COR-L47 (cell line): Measurements from ENCODE around the gene AGAP1.
"Not testable (repeated sequence)": the region's sequence is repeated elsewhere in the genome, so short reads cannot be mapped to it uniquely, and the experiment has no call there.

Experiments used
- DNase-seq: peaks from one replicate; lab custom pipeline; 2025; lab: John Stamatoyannopoulos, UW

Gene AGAP1

DNA sequence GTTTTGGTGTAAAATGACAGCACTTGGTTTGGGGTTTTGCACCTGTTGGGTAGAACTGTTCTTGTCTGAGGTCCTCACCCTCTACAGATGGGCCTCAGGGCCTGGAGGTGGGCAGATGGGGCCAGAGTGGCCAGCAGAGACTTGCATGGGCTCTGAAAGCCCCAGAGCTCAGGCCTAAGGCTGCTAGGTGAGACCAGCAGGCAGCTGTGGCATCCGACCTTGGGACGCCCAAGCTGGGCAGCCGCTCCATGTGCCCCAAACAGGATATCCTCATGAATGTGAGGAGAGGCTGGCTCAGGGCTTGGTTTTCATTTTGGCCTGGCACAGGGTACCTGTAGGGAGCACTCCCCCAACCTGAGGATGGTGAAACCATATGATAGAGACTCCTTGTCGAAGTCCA, 636.1 kb downstream of the AGAP1 start:
- no peak for DNase-seq

DNA sequence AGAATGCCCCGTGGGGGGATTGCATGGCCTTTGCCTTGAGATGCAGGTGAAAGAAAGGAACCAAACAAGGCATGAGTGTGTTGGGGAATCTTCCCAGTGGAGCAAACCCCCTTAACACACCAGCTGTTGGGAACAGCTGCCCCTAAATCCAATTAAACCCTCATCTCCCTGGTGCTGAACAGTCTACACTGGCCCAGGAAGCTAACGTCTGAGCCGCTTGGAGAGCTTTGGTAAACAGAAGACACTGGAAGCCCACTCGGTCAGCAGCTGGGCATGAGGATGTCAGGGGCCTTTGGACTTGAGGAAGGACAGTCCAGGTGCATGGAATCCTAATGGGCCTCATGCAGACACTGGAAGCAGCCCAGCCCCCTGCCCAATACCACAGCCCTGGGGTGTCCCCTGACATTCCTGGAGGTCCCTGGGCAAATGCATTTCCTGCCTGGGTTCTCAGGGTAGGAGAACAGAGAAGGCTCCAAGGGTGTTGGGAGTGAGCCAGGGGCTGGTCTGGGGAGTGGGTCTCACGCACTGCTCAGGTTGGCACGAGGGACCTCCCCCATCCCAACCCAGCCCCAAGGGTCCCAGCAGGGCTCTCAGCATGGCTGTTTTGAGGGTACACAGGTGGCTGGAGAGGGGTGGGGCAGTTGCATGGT, 636.6 kb downstream of the AGAP1 start:
- no peak for DNase-seq

DNA sequence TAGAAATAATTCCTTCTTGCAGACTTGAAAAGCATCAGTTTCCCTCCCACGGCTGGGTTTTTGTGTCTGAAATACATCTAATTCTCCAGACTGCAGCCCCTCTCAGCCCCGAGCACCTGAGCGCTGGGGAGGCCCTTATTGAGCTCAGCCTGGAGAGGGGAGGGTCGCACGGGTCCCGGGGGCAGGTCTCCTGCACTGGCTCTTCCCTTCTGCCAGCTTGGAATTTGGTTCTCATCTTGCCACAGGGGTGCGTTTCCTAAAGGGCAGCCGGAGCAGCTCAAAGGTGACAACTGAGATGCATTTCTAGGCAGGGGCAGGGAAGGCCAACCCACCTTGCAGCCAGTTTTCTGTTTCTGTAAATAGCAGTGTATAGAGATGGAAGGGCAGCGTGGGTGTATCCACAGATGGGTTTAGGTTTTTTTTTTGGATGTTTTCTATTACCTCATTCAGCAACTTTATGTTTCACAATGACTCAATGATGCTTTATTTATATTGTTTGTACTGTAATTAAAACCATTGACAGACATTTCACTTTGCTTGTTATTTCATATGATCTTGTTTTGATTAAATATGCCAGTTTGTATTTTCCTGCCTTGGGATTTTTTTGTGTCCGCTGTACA, 637.3 kb downstream of the AGAP1 start:
- no peak for DNase-seq

DNA sequence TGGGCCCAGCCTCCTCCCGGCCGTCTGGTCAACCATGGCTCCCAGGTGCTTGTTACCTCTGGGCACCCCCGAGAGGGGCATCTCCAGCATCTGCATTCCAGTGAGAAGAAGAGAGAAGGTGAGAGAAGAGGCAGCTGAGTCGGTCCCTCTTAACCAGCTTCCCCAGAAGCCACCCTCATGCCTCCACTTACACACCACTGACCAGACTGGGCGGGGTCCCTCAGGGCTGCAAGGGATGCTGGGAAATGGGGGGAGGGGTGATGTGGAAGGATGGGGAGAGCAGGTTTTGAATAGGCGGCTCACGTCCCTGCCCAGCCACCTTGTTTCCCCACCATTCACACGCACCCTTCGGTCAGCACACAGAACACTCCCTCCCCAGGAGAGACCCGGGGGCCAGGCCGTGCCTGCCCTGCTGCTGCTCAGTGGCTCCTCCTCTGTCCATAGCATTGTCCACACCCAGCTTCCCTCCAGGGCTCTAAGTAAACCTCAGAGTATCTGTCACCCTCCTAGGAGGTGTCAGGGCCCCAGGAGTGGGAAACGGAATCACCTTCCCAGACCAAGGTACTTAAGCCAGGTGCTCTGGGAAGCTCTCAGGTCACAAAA, 639.7 kb downstream of the AGAP1 start:
- no peak for DNase-seq

DNA sequence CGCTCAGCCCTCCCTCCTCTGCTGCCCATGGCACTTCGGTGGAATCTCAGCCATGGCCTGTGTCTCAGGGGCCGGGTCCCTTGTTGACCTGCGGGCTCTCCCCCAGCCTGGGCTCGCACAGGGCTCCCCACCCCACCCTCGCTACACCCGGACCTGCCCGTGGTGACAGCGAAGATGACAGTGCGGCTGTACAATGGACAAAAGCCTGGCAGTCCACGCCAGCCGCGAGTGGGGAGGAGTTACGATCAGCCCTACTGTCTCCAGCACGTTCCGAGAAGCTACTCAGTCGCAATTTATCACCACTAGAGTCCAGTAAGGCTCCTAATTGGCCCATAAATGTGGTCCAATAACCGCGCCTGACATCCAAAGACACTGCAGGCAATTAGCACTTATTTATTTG, 642.7 kb downstream of the AGAP1 start:
- no peak for DNase-seq

DNA sequence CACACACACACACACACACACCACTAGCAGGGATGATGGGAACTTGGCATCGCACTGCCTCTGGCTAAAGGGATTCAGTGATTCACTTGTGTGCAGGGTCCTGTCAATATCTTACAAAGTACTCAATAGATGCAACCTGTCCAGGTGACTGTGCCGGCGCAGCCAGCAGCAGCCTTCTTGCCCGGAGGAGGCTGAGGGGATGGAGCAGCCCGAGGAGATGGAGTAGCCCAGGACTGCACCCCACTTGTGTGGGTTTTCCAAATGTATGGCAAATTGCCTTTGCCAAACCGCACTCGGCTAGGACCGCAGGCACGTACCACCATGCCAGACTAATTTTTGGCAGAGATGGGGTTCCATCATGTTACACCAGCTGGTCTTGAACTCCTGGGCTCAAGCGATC, 643.2 kb downstream of the AGAP1 start:
- DNase-seq = no peak

DNA sequence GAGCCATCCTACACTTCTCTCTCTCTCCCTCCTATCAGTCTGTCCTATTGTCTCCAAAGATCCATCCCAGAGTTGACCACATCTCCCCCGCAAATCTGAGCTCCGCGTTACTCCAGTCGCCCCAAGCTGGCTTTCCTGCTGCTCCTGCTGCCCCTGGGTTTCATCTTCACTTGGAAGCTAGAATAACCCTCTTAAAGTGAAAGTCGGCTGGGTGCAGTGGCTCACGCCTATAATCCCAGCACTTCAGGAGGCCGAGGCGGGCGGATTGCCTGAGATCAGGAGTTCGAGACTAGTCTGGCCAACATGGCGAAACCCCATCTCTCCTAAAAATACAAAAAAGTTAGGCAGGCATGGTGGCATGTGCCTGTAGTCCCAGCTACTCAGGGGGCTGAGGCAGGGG, 647.8 kb downstream of the AGAP1 start:
- DNase-seq = not testable (repeated sequence)

DNA sequence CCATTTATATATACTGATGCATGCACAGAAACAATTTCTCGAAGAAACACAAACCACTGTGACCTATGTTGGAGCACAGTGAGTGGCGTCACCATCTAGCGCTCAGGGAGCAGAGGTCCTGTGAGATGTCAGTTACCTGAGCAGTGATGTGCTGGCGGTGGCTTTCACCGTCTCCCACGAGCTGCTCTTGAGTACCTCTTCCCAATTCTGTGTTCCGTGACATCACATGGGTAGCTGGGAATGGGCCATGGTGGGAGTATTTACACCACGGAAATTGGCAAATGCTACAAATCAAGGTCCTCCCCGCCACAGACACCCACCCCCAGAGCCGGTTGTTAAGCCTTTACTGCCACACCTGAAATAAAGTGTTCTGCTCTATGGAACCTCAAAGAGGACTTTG, 650.0 kb downstream of the AGAP1 start:
- DNase-seq = no peak

DNA sequence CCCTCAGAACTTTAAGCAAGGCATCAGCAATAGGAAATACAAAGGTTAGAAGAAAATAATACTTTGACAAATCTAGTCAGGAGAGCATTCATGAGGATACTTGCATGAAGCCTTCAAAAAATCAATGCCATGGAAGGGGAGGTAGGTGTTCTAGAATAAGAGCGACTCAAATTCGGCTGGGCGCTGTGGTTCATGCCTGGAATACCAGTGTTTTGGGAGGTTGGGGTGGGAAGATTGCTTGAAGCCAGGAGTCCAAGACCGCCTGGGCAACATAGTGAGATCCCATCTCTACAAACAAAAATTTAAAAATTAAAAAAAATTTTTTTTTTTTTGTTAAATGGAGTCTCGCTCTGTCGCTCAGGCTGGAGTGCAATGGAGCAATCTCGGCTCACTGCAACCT, 652.6 kb downstream of the AGAP1 start:
- no peak for DNase-seq

DNA sequence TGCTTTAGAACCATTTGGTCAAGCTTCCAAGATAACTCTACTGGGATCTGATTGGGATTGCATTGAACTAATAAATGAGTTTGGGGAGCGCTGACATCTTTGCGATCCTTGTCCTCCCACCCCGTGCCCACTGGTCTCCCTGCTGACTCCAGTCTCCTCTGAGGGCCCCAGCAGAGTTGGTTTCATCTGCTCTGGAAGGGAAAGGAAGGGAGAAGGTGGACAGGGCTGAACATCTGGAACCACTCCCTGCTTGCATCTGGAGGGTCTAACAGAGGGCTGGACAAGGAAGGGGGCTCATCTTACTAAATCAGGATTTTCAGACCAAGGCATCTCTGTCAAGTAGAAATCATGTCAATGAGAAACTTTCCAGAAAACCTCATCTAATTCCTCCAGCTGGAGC, 661.6 kb downstream of the AGAP1 start:
- no peak for DNase-seq

DNA sequence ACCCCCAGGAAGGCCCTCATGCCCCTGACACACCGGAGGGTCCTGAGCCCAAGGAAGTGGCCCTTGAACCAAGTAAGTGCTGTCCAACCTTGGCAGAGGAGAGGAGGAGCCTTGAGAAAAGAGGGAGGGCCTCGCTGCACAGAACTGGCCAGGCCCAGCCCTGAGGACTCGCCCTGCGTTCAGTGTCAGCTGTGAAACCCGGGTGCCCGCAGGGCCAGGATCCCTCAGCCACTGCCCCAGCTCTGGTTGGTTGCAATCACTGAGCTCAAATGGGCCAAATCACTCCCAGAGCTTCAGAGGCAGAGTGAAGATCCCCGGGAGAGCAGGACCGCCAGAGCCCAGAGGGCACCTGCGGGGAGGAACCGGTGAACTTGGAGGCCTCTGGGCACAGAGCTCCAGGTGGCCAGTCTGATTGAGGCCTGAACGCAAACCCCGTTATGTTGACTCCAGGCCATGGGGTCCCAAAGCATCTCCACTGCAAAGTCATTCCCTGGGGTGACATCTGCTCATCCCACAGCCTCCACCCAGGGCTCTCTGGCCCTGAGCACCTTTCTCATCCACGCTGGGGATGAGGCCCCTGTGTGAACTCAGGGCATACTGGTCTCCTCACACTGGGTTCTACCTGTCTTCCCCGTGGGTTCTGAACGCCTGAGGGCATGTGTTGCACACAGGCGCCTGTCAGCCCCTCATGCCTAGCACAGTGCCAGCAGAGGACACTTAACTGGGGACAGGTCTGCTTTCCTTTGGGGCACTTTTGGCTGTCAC, 662.4 kb downstream of the AGAP1 start:
- DNase-seq = no peak

DNA sequence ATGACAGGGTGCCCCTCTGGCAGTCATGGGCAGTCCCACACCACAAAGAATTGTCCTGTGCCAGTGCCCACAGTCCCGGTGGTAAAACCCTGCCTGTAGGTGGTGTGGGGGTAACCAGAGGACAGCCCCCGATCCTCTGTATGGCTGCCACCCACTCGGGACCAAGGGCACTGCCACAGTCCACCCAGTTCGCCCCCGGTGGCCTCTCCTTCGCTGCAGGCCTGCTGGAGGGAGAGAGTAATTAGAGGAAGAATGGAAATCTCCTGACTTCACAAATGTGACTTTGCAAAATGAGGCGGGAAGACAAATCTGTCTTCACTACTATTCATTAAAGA, 663.0 kb downstream of the AGAP1 start:
- DNase-seq = no peak

DNA sequence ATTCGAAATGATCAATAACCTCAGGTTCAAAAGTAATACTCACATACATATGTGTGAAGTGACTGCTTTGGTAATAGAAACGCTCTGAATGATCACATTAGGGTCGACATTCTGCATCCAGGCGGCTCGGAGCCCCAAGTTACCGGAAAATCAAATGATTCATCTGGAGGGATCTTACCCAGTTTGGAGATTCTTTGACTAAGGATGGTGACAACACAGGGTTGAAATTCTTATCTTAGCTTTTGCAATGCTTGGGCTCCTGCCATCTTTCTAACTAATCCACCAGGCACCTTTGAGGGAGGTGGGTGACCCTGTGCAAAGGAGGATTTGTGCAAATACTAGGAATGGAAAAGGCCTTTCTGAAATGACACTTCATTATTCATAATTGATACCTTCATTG, 663.5 kb downstream of the AGAP1 start:
- DNase-seq = no peak

DNA sequence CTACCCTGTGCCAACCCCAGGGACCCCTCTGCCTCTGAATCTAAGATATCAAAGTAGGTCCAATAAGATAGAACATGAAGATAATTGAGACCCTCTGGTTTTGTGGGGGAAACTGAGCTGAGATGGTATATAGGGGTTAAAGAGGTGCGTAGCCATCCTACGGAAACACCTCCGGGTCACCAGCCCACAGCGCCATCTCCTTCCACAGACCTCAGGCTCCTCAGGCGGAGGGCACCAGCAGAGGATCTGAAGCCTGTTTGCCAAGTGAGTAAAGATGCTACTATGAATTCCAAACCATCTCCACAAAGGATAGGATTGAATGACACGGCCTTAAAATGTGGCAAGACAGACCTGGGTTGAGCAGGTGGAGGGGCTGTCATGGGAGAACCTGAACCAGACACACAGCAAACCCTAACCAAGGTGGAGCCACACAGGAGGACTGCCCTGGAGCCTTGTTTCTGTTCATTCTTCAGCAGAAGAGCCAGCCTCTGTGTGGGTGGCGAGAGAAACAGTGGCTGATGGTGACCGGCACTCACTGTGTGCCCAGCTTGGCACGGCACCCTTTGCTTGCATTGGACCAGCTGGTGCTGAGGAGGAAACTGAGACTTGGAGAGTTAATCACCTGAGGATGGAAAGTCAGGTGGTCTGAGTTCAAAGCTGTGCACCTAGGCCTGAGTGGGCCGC, 664.1 kb downstream of the AGAP1 start:
- DNase-seq = no peak

DNA sequence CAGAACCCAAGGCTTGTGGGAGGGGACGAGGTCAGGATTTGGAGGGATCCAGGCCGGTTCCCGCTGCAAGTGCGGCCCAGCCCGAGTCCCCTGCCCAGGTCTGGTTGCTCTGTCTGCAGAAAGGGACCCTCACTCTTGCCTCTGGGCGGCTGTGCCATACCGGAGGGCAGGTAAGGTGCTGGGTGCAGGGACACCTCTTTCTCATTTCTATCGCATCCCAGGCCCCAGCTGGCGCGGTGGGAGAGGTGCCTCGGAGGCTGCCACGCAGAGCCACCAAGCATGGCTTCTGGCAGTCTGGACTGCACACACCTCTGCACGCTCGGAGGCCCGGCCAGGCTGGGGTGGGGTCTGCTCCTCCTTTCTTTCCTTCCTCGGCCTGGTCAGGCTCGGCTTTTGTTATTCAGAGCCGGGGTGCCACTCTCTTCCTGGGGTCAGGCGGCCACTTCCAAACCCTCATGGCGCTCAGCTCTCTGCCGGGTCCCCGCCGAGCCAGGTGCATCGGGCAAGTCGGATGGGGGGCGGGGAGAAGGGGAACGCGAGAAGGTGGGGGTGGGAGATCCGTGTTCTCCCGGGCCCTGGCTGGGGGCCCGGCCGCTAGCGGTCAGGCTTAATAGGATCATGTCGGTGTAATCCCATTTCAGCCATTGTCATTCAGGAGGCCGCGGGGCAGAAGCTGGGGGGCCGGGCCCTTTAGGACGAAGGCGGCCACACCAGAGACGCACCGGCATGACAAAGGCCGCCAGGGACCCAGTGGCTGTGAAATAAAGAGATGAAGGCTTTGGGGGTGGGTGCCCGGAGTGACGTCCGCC, 665.3 kb downstream of the AGAP1 start:
- DNase-seq = no peak

DNA sequence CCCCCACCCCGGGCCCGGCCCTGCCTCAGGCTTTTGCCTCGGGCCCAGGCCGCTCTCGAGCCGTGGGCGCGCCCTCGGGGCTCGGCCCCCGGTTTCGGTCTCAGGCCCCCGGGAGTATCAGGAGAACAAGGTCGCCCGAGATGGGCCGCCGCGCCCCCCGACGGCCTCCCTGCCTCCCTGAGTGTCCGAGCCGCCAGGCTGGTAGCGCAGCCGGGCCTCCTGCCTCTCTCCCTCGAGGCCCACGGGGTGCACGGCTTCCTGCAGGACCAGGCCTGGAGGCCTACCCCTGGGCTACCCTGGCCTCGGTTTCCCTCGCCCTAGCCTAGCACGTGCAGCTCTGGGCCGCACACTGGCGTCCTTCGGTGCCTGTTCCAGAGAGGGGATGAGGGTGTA, 665.9 kb downstream of the AGAP1 start:
- DNase-seq = no peak

DNA sequence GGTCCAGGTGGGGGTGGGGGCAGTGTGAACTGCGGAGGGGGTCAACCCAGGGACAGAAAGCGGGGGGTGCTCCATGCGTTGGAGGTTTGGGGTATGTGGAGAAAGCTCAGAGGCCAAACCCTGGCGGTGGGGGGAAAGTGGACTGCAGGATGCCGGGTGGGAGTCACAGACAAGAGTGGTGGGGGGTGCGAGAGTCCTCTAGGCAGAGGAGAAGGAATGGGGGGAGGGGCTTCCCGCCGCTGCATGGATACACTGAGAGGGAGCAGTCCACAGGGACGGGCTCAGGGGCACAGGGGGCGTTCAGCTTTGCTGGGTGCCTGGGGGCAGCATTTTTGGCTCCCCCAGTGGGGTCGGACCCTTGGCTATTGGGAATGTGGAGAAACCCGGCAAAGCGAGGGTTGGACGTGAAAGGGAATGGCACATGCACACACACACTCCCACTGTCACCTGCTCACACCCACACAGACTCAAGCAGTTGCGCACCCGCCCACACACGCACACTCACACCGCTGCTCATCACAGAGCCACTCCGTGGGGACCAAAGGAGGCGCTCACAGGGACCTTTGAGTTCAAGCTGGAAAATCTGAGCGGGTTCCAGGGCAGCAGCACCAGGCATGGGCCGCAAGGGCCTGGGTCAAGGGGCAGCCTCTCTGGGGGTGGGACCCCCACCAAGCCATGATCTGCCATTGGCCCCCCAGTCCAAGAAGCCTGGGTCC, 666.7 kb downstream of the AGAP1 start:
- DNase-seq = no peak

DNA sequence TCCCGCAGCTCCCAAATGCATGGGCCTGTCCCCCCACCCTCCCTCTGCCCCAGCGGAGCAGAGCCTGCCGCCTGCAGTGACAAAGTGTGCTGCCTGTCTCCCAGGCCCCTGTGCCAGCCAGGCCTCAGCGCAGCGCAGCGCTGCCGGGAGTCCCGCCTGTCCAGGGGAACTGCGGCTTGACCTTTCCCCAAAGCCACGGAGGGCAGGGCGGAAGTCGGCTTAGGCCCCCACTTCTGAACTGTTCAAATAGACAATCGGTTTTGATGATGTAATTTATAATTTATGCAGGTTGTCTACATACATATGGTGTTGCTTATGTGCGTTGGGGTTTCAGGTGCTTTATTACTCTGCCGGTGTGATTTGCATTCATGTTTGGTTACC, 667.2 kb downstream of the AGAP1 start:
- DNase-seq = no peak

DNA sequence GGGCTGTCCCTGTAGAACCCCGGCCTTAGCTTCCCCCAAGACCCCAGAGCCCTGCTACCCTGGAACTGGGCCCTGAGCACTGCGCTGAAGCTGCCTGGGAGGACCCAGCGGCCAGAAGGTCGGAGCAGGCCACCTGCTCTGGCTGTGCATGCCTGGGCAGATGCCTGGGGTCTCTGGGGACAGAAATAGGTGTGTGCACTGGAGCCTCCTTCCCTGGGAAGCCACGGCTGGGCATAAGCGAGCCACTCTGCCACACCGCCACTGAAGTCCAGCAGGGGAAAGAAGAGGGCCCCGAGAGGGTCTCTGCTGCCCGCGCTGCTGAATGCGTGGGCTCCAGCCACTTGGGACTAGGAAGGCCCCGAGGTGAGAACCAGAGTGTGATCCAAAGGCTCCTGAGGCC, 667.7 kb downstream of the AGAP1 start:
- DNase-seq = no peak

DNA sequence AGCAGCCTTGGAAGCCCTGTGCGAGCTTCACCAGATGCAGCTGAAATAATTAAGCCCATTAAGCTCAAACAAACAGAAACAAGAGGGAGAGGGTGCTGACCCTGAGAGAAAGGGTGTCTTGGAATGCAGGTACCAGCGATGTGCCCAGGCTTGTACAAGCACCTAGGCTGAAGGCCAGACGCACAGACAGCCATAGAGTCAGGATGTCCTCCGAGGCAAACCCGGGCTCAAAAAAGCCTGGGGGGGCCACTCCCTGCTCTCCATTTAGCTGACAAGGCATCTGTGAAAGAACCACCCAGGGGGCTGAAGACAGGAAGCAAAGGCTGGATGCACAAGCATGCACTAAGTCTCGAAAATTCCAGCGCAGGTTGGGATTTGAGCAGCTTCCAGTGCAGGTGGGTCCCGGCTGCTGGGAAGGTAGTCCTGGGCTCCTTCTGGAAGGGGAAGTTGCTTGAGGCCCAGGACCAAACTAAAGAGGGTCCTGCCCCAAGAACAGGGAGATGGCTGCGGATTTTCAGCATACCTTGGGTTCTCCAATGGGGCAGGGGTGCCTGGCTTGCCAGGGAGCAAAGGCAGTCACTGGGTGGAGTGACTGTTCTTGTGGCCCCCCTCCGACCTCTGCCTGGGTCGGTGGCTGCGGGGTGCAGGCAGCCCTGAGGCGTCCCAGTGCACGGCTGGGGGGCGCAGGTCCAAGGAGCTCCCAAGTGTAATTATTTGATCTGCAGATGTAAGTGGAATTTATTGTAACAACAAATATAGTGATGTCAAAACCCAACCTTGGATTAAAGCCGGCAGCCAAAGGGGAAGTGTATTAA, 668.4 kb downstream of the AGAP1 start:
- DNase-seq = no peak
